ENCODE results near the gene STOX2.

STOX2 gene

GRCh38 chr4:183858011-183858615, 47.0 kb upstream of the STOX2 start:
- H3K79me2 ChIP-seq (ENCODE audit: insufficient read depth, low read depth), result no peaks in the 10 kb centered on the region
- no peak for TF ChIP-seq CTCF (conservative IDR thresholded peaks at IDR 0.05; ENCODE audit: low read depth, low read length)
- no peak overlapping the region for H3K4me3 ChIP-seq (IDR thresholded peaks at IDR 0.05; ENCODE audit: insufficient read depth, low read depth, low read length)
- H3K9ac ChIP-seq, result no peak overlapping the region
- no peaks in the 10 kb centered on the region for H4K20me1 ChIP-seq (ENCODE audit: insufficient read depth)
- no peak overlapping the region for H3K4me2 ChIP-seq
- no peaks in the 10 kb centered on the region for H3K36me3 ChIP-seq (ENCODE audit: insufficient read depth)
- no peaks in the 10 kb centered on the region for H3K27me3 ChIP-seq (ENCODE audit: insufficient read depth, low read depth)
- no peak overlapping the region for H3K27ac ChIP-seq
- H2AFZ ChIP-seq (ENCODE audit: low read depth), result no peak overlapping the region
- H3K4me1 ChIP-seq (ENCODE audit: low read depth, poor library complexity, severe bottlenecking), result no peaks in the 10 kb centered on the region

- no peak for TF ChIP-seq CTCF (conservative IDR thresholded peaks at IDR 0.05; ENCODE audit: low read depth, low read length)
- no peak overlapping the region for H3K27ac ChIP-seq
- no peak overlapping the region for H3K4me2 ChIP-seq
- H3K79me2 ChIP-seq (ENCODE audit: insufficient read depth, low read depth), result no peaks in the 10 kb centered on the region
- no peak overlapping the region for H2AFZ ChIP-seq (ENCODE audit: low read depth)
- no peaks in the 10 kb centered on the region for H3K4me1 ChIP-seq (ENCODE audit: low read depth, poor library complexity, severe bottlenecking)
- no peaks in the 10 kb centered on the region for H3K36me3 ChIP-seq (ENCODE audit: insufficient read depth)
- H4K20me1 ChIP-seq (ENCODE audit: insufficient read depth), result no peaks in the 10 kb centered on the region
- no peak overlapping the region for H3K4me3 ChIP-seq (IDR thresholded peaks at IDR 0.05; ENCODE audit: insufficient read depth, low read depth, low read length)
- no peaks in the 10 kb centered on the region for H3K27me3 ChIP-seq (ENCODE audit: insufficient read depth, low read depth)
- H3K9ac ChIP-seq, result no peak overlapping the region
These were observed 45.0 kb upstream of the STOX2 start for GRCh38 chr4:183860119-183860518.

GRCh38 chr4:183860731-183861130, 44.4 kb upstream of the STOX2 start:
- Histone ChIP-seq H3K27me3 (ENCODE audit: insufficient read depth, low read depth) (no peaks in the 10 kb centered on the region), H3K4me2 (no peak overlapping the region), H3K79me2 (ENCODE audit: insufficient read depth, low read depth) (no peaks in the 10 kb centered on the region), H2AFZ (ENCODE audit: low read depth) (no peak overlapping the region), H3K9ac (no peak overlapping the region), H3K27ac (no peak overlapping the region), H3K4me1 (ENCODE audit: low read depth, poor library complexity, severe bottlenecking) (no peaks in the 10 kb centered on the region), H3K4me3 (IDR thresholded peaks at IDR 0.05; ENCODE audit: insufficient read depth, low read depth, low read length) (no peak overlapping the region), H4K20me1 (ENCODE audit: insufficient read depth) (no peaks in the 10 kb centered on the region), H3K36me3 (ENCODE audit: insufficient read depth) (no peaks in the 10 kb centered on the region)
- TF ChIP-seq CTCF (conservative IDR thresholded peaks at IDR 0.05; ENCODE audit: low read depth, low read length), result no peak

GRCh38 chr4:183861426-183861825, 43.7 kb upstream of the STOX2 start:
- Histone ChIP-seq H3K9ac (no peak overlapping the region), H3K4me3 (IDR thresholded peaks at IDR 0.05; ENCODE audit: insufficient read depth, low read depth, low read length) (no peak overlapping the region), H3K4me1 (ENCODE audit: low read depth, poor library complexity, severe bottlenecking) (no peaks in the 10 kb centered on the region), H3K27ac (no peak overlapping the region), H3K27me3 (ENCODE audit: insufficient read depth, low read depth) (no peaks in the 10 kb centered on the region), H4K20me1 (ENCODE audit: insufficient read depth) (no peaks in the 10 kb centered on the region), H3K79me2 (ENCODE audit: insufficient read depth, low read depth) (no peaks in the 10 kb centered on the region), H3K36me3 (ENCODE audit: insufficient read depth) (no peaks in the 10 kb centered on the region), H3K4me2 (no peak overlapping the region), H2AFZ (ENCODE audit: low read depth) (no peak overlapping the region)
- no peak for TF ChIP-seq CTCF (conservative IDR thresholded peaks at IDR 0.05; ENCODE audit: low read depth, low read length)

Measured in KMS-11 (cell line).